Measurements from ENCODE around the gene TUBAL3.

Gene TUBAL3

GRCh38 chr10:5442990-5443370 lies 38.4 kb upstream of the TUBAL3 start:
- Histone ChIP-seq H3K4me3 (ENCODE audit: low read length) (no peak overlapping the region), H3K36me3 (ENCODE audit: control insufficient read depth, insufficient read depth, low read length) (no peaks in the 10 kb centered on the region), H3K27ac (ENCODE audit: low read depth, low read length) (no peak overlapping the region), H3K9ac (ENCODE audit: low read length) (no peak overlapping the region), H3K4me1 (ENCODE audit: control insufficient read depth, insufficient read depth, low read length) (peaks cover 5% of the 10 kb centered on the region), H3K27me3 (ENCODE audit: control insufficient read depth, insufficient read depth, low read length) (peaks cover 2% of the 10 kb centered on the region)

GRCh38 chr10:5442065-5442989 lies 37.7 kb upstream of the TUBAL3 start:
- Histone ChIP-seq H3K9ac (ENCODE audit: low read length) (no peak overlapping the region), H3K27ac (ENCODE audit: low read depth, low read length) (no peak overlapping the region), H3K36me3 (ENCODE audit: control insufficient read depth, insufficient read depth, low read length) (no peaks in the 10 kb centered on the region), H3K4me1 (ENCODE audit: control insufficient read depth, insufficient read depth, low read length) (peaks cover 5% of the 10 kb centered on the region), H3K27me3 (ENCODE audit: control insufficient read depth, insufficient read depth, low read length) (peaks cover 2% of the 10 kb centered on the region), H3K4me3 (ENCODE audit: low read length) (no peak overlapping the region)

GRCh38 chr10:5441106-5441505 lies 36.5 kb upstream of the TUBAL3 start:
- H3K36me3 ChIP-seq (ENCODE audit: control insufficient read depth, insufficient read depth, low read length) = no peaks in the 10 kb centered on the region
- no peak overlapping the region for H3K27ac ChIP-seq (ENCODE audit: low read depth, low read length)
- H3K27me3 ChIP-seq (ENCODE audit: control insufficient read depth, insufficient read depth, low read length) = no peaks in the 10 kb centered on the region
- no peak overlapping the region for H3K9ac ChIP-seq (ENCODE audit: low read length)
- H3K4me3 ChIP-seq (ENCODE audit: low read length) = no peak overlapping the region
- peaks cover 3% of the 10 kb centered on the region for H3K4me1 ChIP-seq (ENCODE audit: control insufficient read depth, insufficient read depth, low read length)

GRCh38 chr10:5440206-5440605 lies 35.6 kb upstream of the TUBAL3 start:
- Histone ChIP-seq H3K4me1 (ENCODE audit: control insufficient read depth, insufficient read depth, low read length) (no peaks in the 10 kb centered on the region), H3K9ac (ENCODE audit: low read length) (no peak overlapping the region), H3K27me3 (ENCODE audit: control insufficient read depth, insufficient read depth, low read length) (no peaks in the 10 kb centered on the region), H3K27ac (ENCODE audit: low read depth, low read length) (no peak overlapping the region), H3K4me3 (ENCODE audit: low read length) (no peak overlapping the region), H3K36me3 (ENCODE audit: control insufficient read depth, insufficient read depth, low read length) (no peaks in the 10 kb centered on the region)

- Histone ChIP-seq H3K4me3 (ENCODE audit: low read length) (no peak overlapping the region), H3K27me3 (ENCODE audit: control insufficient read depth, insufficient read depth, low read length) (no peaks in the 10 kb centered on the region), H3K36me3 (ENCODE audit: control insufficient read depth, insufficient read depth, low read length) (no peaks in the 10 kb centered on the region), H3K27ac (ENCODE audit: low read depth, low read length) (no peak overlapping the region), H3K9ac (ENCODE audit: low read length) (no peak overlapping the region), H3K4me1 (ENCODE audit: control insufficient read depth, insufficient read depth, low read length) (no peaks in the 10 kb centered on the region)
These were observed 30.7 kb upstream of the TUBAL3 start for GRCh38 chr10:5435328-5435727.

GRCh38 chr10:5434017-5434753 lies 29.6 kb upstream of the TUBAL3 start:
- Histone ChIP-seq H3K36me3 (ENCODE audit: control insufficient read depth, insufficient read depth, low read length) (no peaks in the 10 kb centered on the region), H3K27ac (ENCODE audit: low read depth, low read length) (no peak overlapping the region), H3K4me3 (ENCODE audit: low read length) (no peak overlapping the region), H3K27me3 (ENCODE audit: control insufficient read depth, insufficient read depth, low read length) (no peaks in the 10 kb centered on the region), H3K4me1 (ENCODE audit: control insufficient read depth, insufficient read depth, low read length) (no peaks in the 10 kb centered on the region), H3K9ac (ENCODE audit: low read length) (no peak overlapping the region)

GRCh38 chr10:5433182-5433581 lies 28.6 kb upstream of the TUBAL3 start:
- H3K9ac ChIP-seq (ENCODE audit: low read length) = no peak overlapping the region

GRCh38 chr10:5428133-5428532 lies 23.5 kb upstream of the TUBAL3 start:
- H3K4me3 ChIP-seq (ENCODE audit: low read length) = no peak overlapping the region
- no peak overlapping the region for H3K9ac ChIP-seq (ENCODE audit: low read length)
- no peaks in the 10 kb centered on the region for H3K27me3 ChIP-seq (ENCODE audit: control insufficient read depth, insufficient read depth, low read length)

More at GRCh38 chr10:5433182-5433581, 28.6 kb upstream of the TUBAL3 start:
- H3K27ac ChIP-seq (ENCODE audit: low read depth, low read length) = no peak overlapping the region
- H3K27me3 ChIP-seq (ENCODE audit: control insufficient read depth, insufficient read depth, low read length) = no peaks in the 10 kb centered on the region
- no peaks in the 10 kb centered on the region for H3K36me3 ChIP-seq (ENCODE audit: control insufficient read depth, insufficient read depth, low read length)
- H3K4me1 ChIP-seq (ENCODE audit: control insufficient read depth, insufficient read depth, low read length) = no peaks in the 10 kb centered on the region
- no peak overlapping the region for H3K4me3 ChIP-seq (ENCODE audit: low read length)

GRCh38 chr10:5424751-5425150 lies 20.1 kb upstream of the TUBAL3 start:
- H3K4me1 ChIP-seq (ENCODE audit: control insufficient read depth, insufficient read depth, low read length) = no peaks in the 10 kb centered on the region
- H3K9ac ChIP-seq (ENCODE audit: low read length) = no peak overlapping the region
- H3K27ac ChIP-seq (ENCODE audit: low read depth, low read length) = no peak overlapping the region

More at GRCh38 chr10:5428133-5428532, 23.5 kb upstream of the TUBAL3 start:
- Histone ChIP-seq H3K4me1 (ENCODE audit: control insufficient read depth, insufficient read depth, low read length) (no peaks in the 10 kb centered on the region), H3K36me3 (ENCODE audit: control insufficient read depth, insufficient read depth, low read length) (no peaks in the 10 kb centered on the region), H3K27ac (ENCODE audit: low read depth, low read length) (no peak overlapping the region)

GRCh38 chr10:5423771-5424170 lies 19.1 kb upstream of the TUBAL3 start:
- no peaks in the 10 kb centered on the region for H3K27me3 ChIP-seq (ENCODE audit: control insufficient read depth, insufficient read depth, low read length)
- no peaks in the 10 kb centered on the region for H3K4me1 ChIP-seq (ENCODE audit: control insufficient read depth, insufficient read depth, low read length)
- no peak overlapping the region for H3K9ac ChIP-seq (ENCODE audit: low read length)
- H3K4me3 ChIP-seq (ENCODE audit: low read length) = no peak overlapping the region
- H3K36me3 ChIP-seq (ENCODE audit: control insufficient read depth, insufficient read depth, low read length) = no peaks in the 10 kb centered on the region
- H3K27ac ChIP-seq (ENCODE audit: low read depth, low read length) = no peak overlapping the region

More at GRCh38 chr10:5424751-5425150, 20.1 kb upstream of the TUBAL3 start:
- Histone ChIP-seq H3K4me3 (ENCODE audit: low read length) (no peak overlapping the region), H3K36me3 (ENCODE audit: control insufficient read depth, insufficient read depth, low read length) (no peaks in the 10 kb centered on the region), H3K27me3 (ENCODE audit: control insufficient read depth, insufficient read depth, low read length) (no peaks in the 10 kb centered on the region)

- no peaks in the 10 kb centered on the region for H3K36me3 ChIP-seq (ENCODE audit: control insufficient read depth, insufficient read depth, low read length)
- H3K27ac ChIP-seq (ENCODE audit: low read depth, low read length) = no peak overlapping the region
- H3K9ac ChIP-seq (ENCODE audit: low read length) = no peak overlapping the region
- H3K4me1 ChIP-seq (ENCODE audit: control insufficient read depth, insufficient read depth, low read length) = no peaks in the 10 kb centered on the region
- no peaks in the 10 kb centered on the region for H3K27me3 ChIP-seq (ENCODE audit: control insufficient read depth, insufficient read depth, low read length)
- H3K4me3 ChIP-seq (ENCODE audit: low read length) = no peak overlapping the region
These were observed 15.0 kb upstream of the TUBAL3 start for GRCh38 chr10:5419466-5420094.

GRCh38 chr10:5418584-5418983 lies 14.0 kb upstream of the TUBAL3 start:
- H3K36me3 ChIP-seq (ENCODE audit: control insufficient read depth, insufficient read depth, low read length) = no peaks in the 10 kb centered on the region
- no peak overlapping the region for H3K27ac ChIP-seq (ENCODE audit: low read depth, low read length)
- no peaks in the 10 kb centered on the region for H3K4me1 ChIP-seq (ENCODE audit: control insufficient read depth, insufficient read depth, low read length)
- no peaks in the 10 kb centered on the region for H3K27me3 ChIP-seq (ENCODE audit: control insufficient read depth, insufficient read depth, low read length)
- H3K4me3 ChIP-seq (ENCODE audit: low read length) = no peak overlapping the region
- no peak overlapping the region for H3K9ac ChIP-seq (ENCODE audit: low read length)

All from rectal smooth muscle tissue (tissue), 1 donor.